OCI-LY1 (cell line): Measurements from ENCODE around the gene NUP133.

Experiments used
- H2AFZ ChIP-seq: fragments of 200-600 bp; sonication (generic), shearing (Covaris generic); 2 replicates; pipeline ENCODE4 v1.6.0; 2014; ENCODE audit warnings: antibody characterized with exemption, mild to moderate bottlenecking, low read length
- H3F3A ChIP-seq: fragments of 200-600 bp; sonication (generic), shearing (Covaris generic); 2 replicates; pipeline ENCODE4 v1.6.0; 2014; ENCODE audit warnings: mild to moderate bottlenecking, antibody characterized with exemption, low read length, moderate library complexity; ENCODE audit not compliant: insufficient read depth
- H3K27ac ChIP-seq: fragments of 200-600 bp; sonication (generic); 2 replicates; pipeline ENCODE4 v1.5.1; 2014; ENCODE audit warnings: low read length, mixed run types, mild to moderate bottlenecking, low read depth; ENCODE audit not compliant: poor library complexity, severe bottlenecking
- H3K27me3 ChIP-seq: fragments of 200-600 bp; sonication (generic); 2 replicates; pipeline ENCODE4 v1.6.0; 2014; ENCODE audit warnings: antibody characterized with exemption, mild to moderate bottlenecking, low read length, moderate library complexity; ENCODE audit not compliant: insufficient read depth
- H3K36me3 ChIP-seq: fragments of 200-600 bp; sonication (generic); 2 replicates; pipeline ENCODE4 v1.6.1; 2014; ENCODE audit warnings: mild to moderate bottlenecking, antibody characterized with exemption, low read length, moderate library complexity, mixed read lengths; ENCODE audit not compliant: insufficient read depth
- H3K4me1 ChIP-seq: fragments of 200-600 bp; sonication (generic); 2 replicates; pipeline ENCODE4 v1.5.1; 2014; ENCODE audit warnings: mild to moderate bottlenecking, low read length, moderate library complexity; ENCODE audit not compliant: insufficient read depth, severe bottlenecking
- H3K4me2 ChIP-seq: fragments of 200-600 bp; sonication (generic), shearing (Covaris generic); 2 replicates; pipeline ENCODE4 v1.6.1; 2014; ENCODE audit warnings: low read length
- H3K4me3 ChIP-seq: fragments of 200-600 bp; sonication (generic); 2 replicates; pipeline ENCODE4 v1.5.1; 2014; ENCODE audit warnings: low read length, low read depth, mild to moderate bottlenecking, mixed read lengths; ENCODE audit not compliant: poor library complexity, severe bottlenecking
- H3K79me2 ChIP-seq: fragments of 200-600 bp; shearing (Covaris generic); 2 replicates; pipeline ENCODE4 v1.6.1; 2016; ENCODE audit warnings: mixed run types, low read length, mixed read lengths; ENCODE audit not compliant: insufficient read depth
- H3K9ac ChIP-seq: fragments of 200-600 bp; sonication (generic), shearing (Covaris generic); 2 replicates; pipeline ENCODE4 v1.6.1; 2014; ENCODE audit warnings: mild to moderate bottlenecking, low read length, mixed read lengths
- H3K9me2 ChIP-seq: fragments of 200-600 bp; sonication (generic), shearing (Covaris generic); 2 replicates; pipeline ENCODE4 v1.6.1; 2014; ENCODE audit warnings: low read depth, mild to moderate bottlenecking, low read length, mixed read lengths
- H3K9me3 ChIP-seq: fragments of 200-600 bp; shearing (Covaris generic); 2 replicates; pipeline ENCODE4 v1.6.1; 2014; ENCODE audit warnings: low read length, mixed read lengths
- H4K20me1 ChIP-seq: fragments of 200-600 bp; sonication (generic), shearing (Covaris generic); 2 replicates; pipeline ENCODE4 v1.6.0; 2016; ENCODE audit warnings: mild to moderate bottlenecking, low read length; ENCODE audit not compliant: insufficient read depth
- CTCF ChIP-seq: fragments of 200-600 bp; sonication (generic), shearing (Covaris generic); IDR thresholded peaks from 2 replicates; pipeline ENCODE4 v1.5.1; 2017; ENCODE audit warnings: mild to moderate bottlenecking, antibody characterized with exemption, low read length, moderate library complexity, mixed read lengths
- EZH2 ChIP-seq: fragments of 200-600 bp; sonication (generic), shearing (Covaris generic); IDR thresholded peaks from 2 replicates; pipeline ENCODE4 v1.8.0; 2017; ENCODE audit warnings: borderline replicate concordance, mixed run types, mild to moderate bottlenecking, antibody characterized with exemption, low read length, moderate library complexity, mixed read lengths

Gene NUP133

GRCh38 chr1:229412056-229412455 lies 96.1 kb downstream of the NUP133 start:
- TF ChIP-seq EZH2, result no peak
- TF ChIP-seq CTCF, result no peak
- no peak overlapping the region for H3K27ac ChIP-seq
- 0 out of 2 replicates have a peak, but pooled peaks cover 5% of the 10 kb centered on the region for H3K27me3 ChIP-seq
- no peaks in the 10 kb centered on the region for H3K4me1 ChIP-seq
- H3K36me3 ChIP-seq, result no peaks in the 10 kb centered on the region
- no peak overlapping the region for H2AFZ ChIP-seq
- H4K20me1 ChIP-seq, result no peaks in the 10 kb centered on the region
- H3K79me2 ChIP-seq, result no peaks in the 10 kb centered on the region
- H3K9me3 ChIP-seq, result no peaks in the 10 kb centered on the region
- H3K4me2 ChIP-seq, result no peak overlapping the region
- no peaks in the 10 kb centered on the region for H3K9me2 ChIP-seq
- H3K4me3 ChIP-seq, result no peak overlapping the region
- no peaks in the 10 kb centered on the region for H3F3A ChIP-seq
- H3K9ac ChIP-seq, result no peak overlapping the region

- H3K4me3 ChIP-seq, result no peak overlapping the region
- TF ChIP-seq EZH2 (no peak), CTCF (no peak)
- H3K79me2 ChIP-seq, result no peaks in the 10 kb centered on the region
- no peaks in the 10 kb centered on the region for H3K9me3 ChIP-seq
- no peaks in the 10 kb centered on the region for H3K4me1 ChIP-seq
- H3K9ac ChIP-seq, result no peak overlapping the region
- no peaks in the 10 kb centered on the region for H3K36me3 ChIP-seq
- 0 out of 2 replicates have a peak, but pooled peaks cover 5% of the 10 kb centered on the region for H3K27me3 ChIP-seq
- H3F3A ChIP-seq, result no peaks in the 10 kb centered on the region
- no peak overlapping the region for H3K4me2 ChIP-seq
- no peaks in the 10 kb centered on the region for H4K20me1 ChIP-seq
- H3K9me2 ChIP-seq, result no peaks in the 10 kb centered on the region
- no peak overlapping the region for H2AFZ ChIP-seq
- H3K27ac ChIP-seq, result no peak overlapping the region
Observed at GRCh38 chr1:229411434-229412055, 96.6 kb downstream of the NUP133 start.

- H3K4me3 ChIP-seq, result no peak overlapping the region
- no peaks in the 10 kb centered on the region for H3K79me2 ChIP-seq
- no peak overlapping the region for H3K27ac ChIP-seq
- H3K9ac ChIP-seq, result no peak overlapping the region
- no peaks in the 10 kb centered on the region for H3F3A ChIP-seq
- H3K36me3 ChIP-seq, result no peaks in the 10 kb centered on the region
- TF ChIP-seq CTCF, result no peak
- 0 out of 2 replicates have a peak, but pooled peaks cover 5% of the 10 kb centered on the region for H3K27me3 ChIP-seq
- H4K20me1 ChIP-seq, result no peaks in the 10 kb centered on the region
- H3K9me3 ChIP-seq, result no peaks in the 10 kb centered on the region
- H3K9me2 ChIP-seq, result no peaks in the 10 kb centered on the region
- no peak overlapping the region for H3K4me2 ChIP-seq
- H2AFZ ChIP-seq, result no peak overlapping the region
- no peaks in the 10 kb centered on the region for H3K4me1 ChIP-seq
Observed at GRCh38 chr1:229410692-229411433, 97.3 kb downstream of the NUP133 start.
